PC-9 (cell line): Measurements from ENCODE around the gene NSG2.

Source experiments
- EZH2 ChIP-seq: fragments of 200-600 bp; sonication (generic); IDR thresholded peaks from 2 replicates; pipeline ENCODE4 v1.8.0; 2017; ENCODE audit warnings: antibody characterized with exemption, low read depth
- TF ChIP-seq, protein P1 (sequence below): fragments of 200-600 bp; sonication (generic); conservative IDR thresholded peaks from 2 replicates; pipeline ENCODE4 v1.6.1; 2017; ENCODE audit warnings: mixed run types, antibody characterized with exemption, mild to moderate bottlenecking, moderate library complexity

DNA sequence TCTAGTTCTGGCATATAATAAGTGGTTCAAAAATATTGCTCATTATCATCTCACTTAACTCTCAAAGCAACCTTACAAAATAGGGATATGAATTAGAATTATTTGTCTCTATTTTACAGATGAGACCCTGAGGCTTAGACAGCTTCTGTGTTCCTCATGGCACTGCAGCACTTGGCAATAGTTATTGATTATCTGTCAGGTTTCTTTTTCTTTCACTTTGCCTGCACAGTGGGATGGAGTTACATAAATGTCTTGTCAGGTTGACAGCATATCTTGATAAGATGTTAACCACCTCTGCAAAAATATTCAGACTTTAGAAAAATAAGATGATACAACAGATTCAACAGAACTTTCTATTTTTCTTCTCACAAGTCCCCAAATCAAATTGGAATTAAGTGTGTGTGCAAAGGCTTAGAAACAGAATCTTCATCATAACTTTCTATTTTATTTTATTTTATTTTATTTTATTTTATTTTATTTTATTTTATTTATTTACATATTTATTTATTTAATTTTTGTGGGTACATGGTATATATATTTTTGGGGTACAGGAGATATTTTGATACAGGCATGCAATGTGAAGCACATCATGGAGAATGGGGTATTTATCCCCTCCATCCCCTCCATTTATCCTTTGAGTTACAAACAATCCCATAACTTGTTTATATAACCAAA, 17.7 kb downstream of the NSG2 start:
- TF ChIP-seq, protein P1, sequence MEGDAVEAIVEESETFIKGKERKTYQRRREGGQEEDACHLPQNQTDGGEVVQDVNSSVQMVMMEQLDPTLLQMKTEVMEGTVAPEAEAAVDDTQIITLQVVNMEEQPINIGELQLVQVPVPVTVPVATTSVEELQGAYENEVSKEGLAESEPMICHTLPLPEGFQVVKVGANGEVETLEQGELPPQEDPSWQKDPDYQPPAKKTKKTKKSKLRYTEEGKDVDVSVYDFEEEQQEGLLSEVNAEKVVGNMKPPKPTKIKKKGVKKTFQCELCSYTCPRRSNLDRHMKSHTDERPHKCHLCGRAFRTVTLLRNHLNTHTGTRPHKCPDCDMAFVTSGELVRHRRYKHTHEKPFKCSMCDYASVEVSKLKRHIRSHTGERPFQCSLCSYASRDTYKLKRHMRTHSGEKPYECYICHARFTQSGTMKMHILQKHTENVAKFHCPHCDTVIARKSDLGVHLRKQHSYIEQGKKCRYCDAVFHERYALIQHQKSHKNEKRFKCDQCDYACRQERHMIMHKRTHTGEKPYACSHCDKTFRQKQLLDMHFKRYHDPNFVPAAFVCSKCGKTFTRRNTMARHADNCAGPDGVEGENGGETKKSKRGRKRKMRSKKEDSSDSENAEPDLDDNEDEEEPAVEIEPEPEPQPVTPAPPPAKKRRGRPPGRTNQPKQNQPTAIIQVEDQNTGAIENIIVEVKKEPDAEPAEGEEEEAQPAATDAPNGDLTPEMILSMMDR = no peak
- no peak for TF ChIP-seq EZH2
